HCT116 (cell line): ENCODE results near the gene VWC2L. TPM values are rescaled to one million over a fixed set of nuclear protein-coding genes. Genes with fewer than 3 reads are reported as not detected.

ENCODE experiments used
- ATAC-seq: fragments of 200-7000 bp; cut with Tn5 transposase; 2 replicates; pipeline ENCODE4 v1.9.1; 2020; ENCODE audit warnings: mild to moderate bottlenecking, moderate library complexity
- BruUV-seq: library from RNA; stranded (reverse); fragments of 400-500 nt; replicated peaks from 2 replicates; lab custom pipeline; 2021; lab: Mats Ljungman, UMichigan
- CTCF ChIA-PET: fragments of 300-600 bp; sonication (Branson Sonifier 250); formaldehyde crosslinking; loops from one replicate; lab custom pipeline; 2021; ENCODE audit warnings: antibody characterized with exemption; lab: Charles Lee
- POLR2A ChIA-PET: fragments of 300-600, 350-600 bp; sonication (Branson Sonifier 250); formaldehyde crosslinking; loops from one replicate; lab custom pipeline; 2021; ENCODE audit warnings: antibody characterized with exemption; lab: Charles Lee
- RAD21 ChIA-PET, 2 experiments: fragments of 300-600 bp; sonication (Branson Sonifier 250); formaldehyde crosslinking; loops; one replicate each; lab custom pipeline; 2023; ENCODE audit warnings: low total read pairs in 2 of 2; ENCODE audit not compliant: uncharacterized antibody in 2 of 2, unreplicated experiment in 2 of 2, low non-redundant PET in 1 of 2; lab: Charles Lee
- DNase-seq: peaks from one replicate; pipeline ENCODE4 v3.0.0-alpha.2; 2010; ENCODE audit warnings: low read depth, low spot score
- H2AFZ ChIP-seq: fragments of 200-600 bp; shearing (Covaris generic), sonication (generic); 2 replicates; pipeline ENCODE4 v1.6.1; 2017; ENCODE audit warnings: low read depth, mixed run types, mixed read lengths, antibody characterized with exemption, low read length; ENCODE audit not compliant: poor library complexity, severe bottlenecking
- H3K27ac ChIP-seq: 2 replicates; pipeline ENCODE4 v1.5.1; 2012; ENCODE audit warnings: low read depth, low read length
- H3K27me3 ChIP-seq: fragments of 200-600 bp; sonication (generic); 2 replicates; pipeline ENCODE4 v1.6.1; 2016; ENCODE audit warnings: mixed run types, low read length, mixed read lengths; ENCODE audit not compliant: insufficient read depth
- H3K36me3 ChIP-seq, 2 experiments: fragments of 200-500 bp in 1 of 2; fragments of 200-600 bp in 1 of 2; sonication (Bioruptor generic) in 1 of 2; sonication (generic) in 1 of 2; 2 replicates each; pipeline versions ENCODE4 v1.5.1 to v1.6.1; 2014 to 2016; ENCODE audit warnings: low read length in 2 of 2, inconsistent platforms in 1 of 2, mixed read lengths in 1 of 2, mixed run types in 1 of 2; ENCODE audit not compliant: insufficient read depth in 2 of 2, control insufficient read depth in 1 of 2
- H3K4me1 ChIP-seq, 2 experiments: fragments of 200-600 bp in 1 of 2; sonication (generic) in 1 of 2; 2 replicates each; pipeline versions ENCODE4 v1.5.1 to v1.6.1; 2012 to 2017; ENCODE audit warnings: low read length in 2 of 2, inconsistent platforms in 1 of 2, mild to moderate bottlenecking in 1 of 2, mixed read lengths in 1 of 2, mixed run types in 1 of 2, moderate library complexity in 1 of 2; ENCODE audit not compliant: insufficient read depth in 2 of 2, control insufficient read depth in 1 of 2
- H3K4me2 ChIP-seq: fragments of 200-600 bp; sonication (generic); 2 replicates; pipeline ENCODE4 v1.6.1; 2017; ENCODE audit warnings: mixed run types, low read length, mixed read lengths
- H3K4me3 ChIP-seq, 2 experiments: fragments of 200-600 bp in 1 of 2; sonication (generic) in 1 of 2; replicated peaks in 1 of 2; 2 replicates each; pipeline ENCODE4 v1.5.1; 2011 to 2016; ENCODE audit warnings: low read length in 2 of 2, control low read depth in 1 of 2, low read depth in 1 of 2, mild to moderate bottlenecking in 1 of 2, mixed read lengths in 1 of 2, mixed run types in 1 of 2
- H3K79me2 ChIP-seq: fragments of 200-600 bp; sonication (generic); 2 replicates; pipeline ENCODE4 v1.6.1; 2017; ENCODE audit warnings: mild to moderate bottlenecking, mixed run types, low read length, moderate library complexity, mixed read lengths; ENCODE audit not compliant: insufficient read depth
- H3K9ac ChIP-seq: fragments of 200-600 bp; sonication (generic); 2 replicates; pipeline ENCODE4 v1.6.1; 2016; ENCODE audit warnings: low read length, mixed read lengths
- H3K9me2 ChIP-seq: fragments of 200-600 bp; sonication (generic), shearing (Covaris generic); 2 replicates; pipeline ENCODE4 v1.6.1; 2017; ENCODE audit warnings: mixed run types, mild to moderate bottlenecking, moderate library complexity; ENCODE audit not compliant: insufficient read depth
- H3K9me3 ChIP-seq, 2 experiments: fragments of 200-500 bp in 1 of 2; fragments of 200-600 bp in 1 of 2; sonication (Bioruptor generic) in 1 of 2; sonication (generic) in 1 of 2; 2 replicates each; pipeline ENCODE4 v1.6.1; 2014 to 2017; ENCODE audit warnings: low read length in 2 of 2, mixed read lengths in 2 of 2, inconsistent platforms in 1 of 2, low read depth in 1 of 2, mild to moderate bottlenecking in 1 of 2, mixed run types in 1 of 2, moderate library complexity in 1 of 2; ENCODE audit not compliant: control insufficient read depth in 1 of 2, insufficient read depth in 1 of 2
- H4K20me1 ChIP-seq: fragments of 200-600 bp; sonication (generic), shearing (Covaris generic); 2 replicates; pipeline ENCODE4 v1.6.1; 2017; ENCODE audit warnings: mixed run types, mild to moderate bottlenecking, moderate library complexity; ENCODE audit not compliant: insufficient read depth
- CEBPB ChIP-seq: IDR thresholded peaks from 2 replicates; pipeline ENCODE4 v1.6.1; 2012; ENCODE audit warnings: low read depth
- EGR1 ChIP-seq: IDR thresholded peaks from 2 replicates; pipeline ENCODE4 v1.6.1; 2012; ENCODE audit warnings: low read depth
- ELF1 ChIP-seq: IDR thresholded peaks from 2 replicates; pipeline ENCODE4 v1.6.1; 2012; ENCODE audit warnings: low read depth, borderline replicate concordance
- JUND ChIP-seq: IDR thresholded peaks from 2 replicates; pipeline ENCODE4 v1.6.1; 2012
- RAD21 ChIP-seq: IDR thresholded peaks from 2 replicates; pipeline ENCODE4 v1.6.1; 2012; ENCODE audit warnings: low read depth, mild to moderate bottlenecking
- SIN3A ChIP-seq: IDR thresholded peaks from 2 replicates; pipeline ENCODE4 v1.6.1; 2012; ENCODE audit warnings: low read depth
- SP1 ChIP-seq: IDR thresholded peaks from 2 replicates; pipeline ENCODE4 v1.6.1; 2012; ENCODE audit warnings: low read depth
- SRF ChIP-seq: IDR thresholded peaks from 2 replicates; pipeline ENCODE4 v1.6.1; 2012; ENCODE audit warnings: low read depth
- TCF7L2 ChIP-seq: IDR thresholded peaks from 2 replicates; pipeline ENCODE4 v1.7.0; 2011; ENCODE audit warnings: borderline replicate concordance, inconsistent platforms; ENCODE audit not compliant: insufficient read depth, insufficient read length; ENCODE audit errors: extremely low read depth
- ZFX ChIP-seq: fragments of 450-650 bp; IDR thresholded peaks from 2 replicates; pipeline ENCODE4 v1.6.1; 2017
- ZNF274 ChIP-seq: fragments of 200-500 bp; sonication (Bioruptor generic); IDR thresholded peaks from 2 replicates; pipeline ENCODE4 v1.6.1; 2014; ENCODE audit warnings: mild to moderate bottlenecking, low read depth, low read length, inconsistent platforms
- intact Hi-C: fragments of 100-400 bp; cut with micrococcal nuclease; formaldehyde crosslinking; loops from 2 replicates; pipeline ENCODE4 v1.10.0; 2022
- total RNA-seq: library from RNA; stranded (reverse); gene quantifications from one replicate; pipeline ENCODE4 v1.2.1, GENCODE V29; 2021; ENCODE audit not compliant: unreplicated experiment
- TF ChIP-seq, protein P1 (sequence below): IDR thresholded peaks from 2 replicates; pipeline ENCODE4 v1.6.1; 2012; ENCODE audit warnings: low read depth
- TF ChIP-seq, protein P2 (sequence below): IDR thresholded peaks from 2 replicates; pipeline ENCODE4 v1.6.1; 2012
- TF ChIP-seq, protein P3 (sequence below): IDR thresholded peaks from 2 replicates; pipeline ENCODE4 v1.6.1; 2011; ENCODE audit warnings: mild to moderate bottlenecking, low read length, moderate library complexity; ENCODE audit not compliant: insufficient replicate concordance; ENCODE audit errors: extremely low read depth
- TF ChIP-seq, protein P4 (sequence below): IDR thresholded peaks from 2 replicates; pipeline ENCODE4 v1.6.1; 2012

The VWC2L gene
- total RNA-seq, 1 experiment from 2014 or later, result not detected

DNA sequence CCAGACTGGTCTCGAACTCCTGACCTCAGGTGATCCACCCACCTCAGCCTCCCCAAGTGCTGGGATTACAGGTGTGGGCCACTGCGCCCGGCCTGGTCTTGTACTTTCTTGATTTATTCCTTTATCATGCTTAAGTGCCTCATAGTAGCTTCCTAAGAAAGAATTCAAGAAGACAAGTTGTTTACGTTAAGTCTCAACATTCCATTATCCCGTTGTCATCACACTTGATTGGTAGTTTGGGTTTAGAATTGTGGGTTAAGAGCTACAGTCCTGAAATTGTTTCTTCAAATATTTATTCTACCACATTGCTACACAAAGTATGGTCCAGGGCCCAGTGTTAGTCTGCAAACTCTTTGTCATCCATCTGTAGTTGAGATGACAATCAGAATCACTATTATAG is 194.0 kb downstream of the VWC2L start:
- intact Hi-C loops, result no loop called here
- H3K4me2 ChIP-seq, result no peak overlapping the region
- no peak overlapping the region for H3K27ac ChIP-seq
- ChIA-PET POLR2A (no interaction called here), RAD21 (interaction anchor here in 1 of 2 experiments (0.7 kb wide), 1 partner anchor 789 kb away, joined by 5 read pairs; no protein-coding TSS in a partner anchor), CTCF (interaction anchor here (1.3 kb wide), 1 partner anchor 11 kb away, joined by 3 read pairs; no protein-coding TSS in a partner anchor)
- no peak for TF ChIP-seq ELF1
- TF ChIP-seq ZFX, result no peak
- TF ChIP-seq, protein P1, sequence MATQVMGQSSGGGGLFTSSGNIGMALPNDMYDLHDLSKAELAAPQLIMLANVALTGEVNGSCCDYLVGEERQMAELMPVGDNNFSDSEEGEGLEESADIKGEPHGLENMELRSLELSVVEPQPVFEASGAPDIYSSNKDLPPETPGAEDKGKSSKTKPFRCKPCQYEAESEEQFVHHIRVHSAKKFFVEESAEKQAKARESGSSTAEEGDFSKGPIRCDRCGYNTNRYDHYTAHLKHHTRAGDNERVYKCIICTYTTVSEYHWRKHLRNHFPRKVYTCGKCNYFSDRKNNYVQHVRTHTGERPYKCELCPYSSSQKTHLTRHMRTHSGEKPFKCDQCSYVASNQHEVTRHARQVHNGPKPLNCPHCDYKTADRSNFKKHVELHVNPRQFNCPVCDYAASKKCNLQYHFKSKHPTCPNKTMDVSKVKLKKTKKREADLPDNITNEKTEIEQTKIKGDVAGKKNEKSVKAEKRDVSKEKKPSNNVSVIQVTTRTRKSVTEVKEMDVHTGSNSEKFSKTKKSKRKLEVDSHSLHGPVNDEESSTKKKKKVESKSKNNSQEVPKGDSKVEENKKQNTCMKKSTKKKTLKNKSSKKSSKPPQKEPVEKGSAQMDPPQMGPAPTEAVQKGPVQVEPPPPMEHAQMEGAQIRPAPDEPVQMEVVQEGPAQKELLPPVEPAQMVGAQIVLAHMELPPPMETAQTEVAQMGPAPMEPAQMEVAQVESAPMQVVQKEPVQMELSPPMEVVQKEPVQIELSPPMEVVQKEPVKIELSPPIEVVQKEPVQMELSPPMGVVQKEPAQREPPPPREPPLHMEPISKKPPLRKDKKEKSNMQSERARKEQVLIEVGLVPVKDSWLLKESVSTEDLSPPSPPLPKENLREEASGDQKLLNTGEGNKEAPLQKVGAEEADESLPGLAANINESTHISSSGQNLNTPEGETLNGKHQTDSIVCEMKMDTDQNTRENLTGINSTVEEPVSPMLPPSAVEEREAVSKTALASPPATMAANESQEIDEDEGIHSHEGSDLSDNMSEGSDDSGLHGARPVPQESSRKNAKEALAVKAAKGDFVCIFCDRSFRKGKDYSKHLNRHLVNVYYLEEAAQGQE, result no peak
- no peak for TF ChIP-seq ZNF274
- no peak for TF ChIP-seq EGR1
- TF ChIP-seq, protein P2, sequence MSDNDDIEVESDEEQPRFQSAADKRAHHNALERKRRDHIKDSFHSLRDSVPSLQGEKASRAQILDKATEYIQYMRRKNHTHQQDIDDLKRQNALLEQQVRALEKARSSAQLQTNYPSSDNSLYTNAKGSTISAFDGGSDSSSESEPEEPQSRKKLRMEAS, result no peak
- H3K27me3 ChIP-seq, result no peaks in the 10 kb centered on the region
- no peaks in the 10 kb centered on the region for H3K9me2 ChIP-seq
- H3K9ac ChIP-seq, result no peak overlapping the region
- H3K4me1 ChIP-seq, result no peaks in the 10 kb centered on the region
- DNase-seq, result no peak
- H3K9me3 ChIP-seq, result no peaks in the 10 kb centered on the region
- H2AFZ ChIP-seq, result no peak overlapping the region
- no peaks in the 10 kb centered on the region for H3K79me2 ChIP-seq
- no peak for ATAC-seq
- no TSS peak for BruUV-seq
- no peak overlapping the region for H3K4me3 ChIP-seq
- H3K36me3 ChIP-seq, result no peaks in the 10 kb centered on the region
- no peaks in the 10 kb centered on the region for H4K20me1 ChIP-seq

DNA sequence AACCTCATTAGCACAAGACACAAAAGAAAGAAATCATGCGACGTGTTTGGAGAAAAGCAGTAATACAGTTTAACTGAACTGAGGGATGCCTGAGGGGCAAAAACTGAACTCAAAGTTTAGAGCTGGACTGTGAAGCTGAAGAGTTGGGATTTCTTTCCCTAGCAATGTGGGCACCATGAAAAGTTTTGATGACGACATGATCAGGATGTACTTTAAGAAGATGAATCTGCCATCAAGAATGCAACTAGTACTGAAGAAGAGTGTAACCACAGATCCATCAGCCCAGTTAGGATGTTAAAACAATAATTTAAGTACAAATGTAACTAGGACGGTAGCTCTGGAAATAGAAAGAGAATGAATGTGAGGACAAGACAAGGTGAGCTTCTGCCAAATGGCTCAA is 196.2 kb downstream of the VWC2L start:
- no peak for DNase-seq
- BruUV-seq, result no TSS peak
- TF ChIP-seq SP1 (no peak), CEBPB (no peak), TCF7L2 (no peak), RAD21 (no peak), ELF1 (no peak), ZNF274 (no peak), SIN3A (no peak), JUND (no peak), SRF (no peak), EGR1 (no peak)
- TF ChIP-seq, protein P3, sequence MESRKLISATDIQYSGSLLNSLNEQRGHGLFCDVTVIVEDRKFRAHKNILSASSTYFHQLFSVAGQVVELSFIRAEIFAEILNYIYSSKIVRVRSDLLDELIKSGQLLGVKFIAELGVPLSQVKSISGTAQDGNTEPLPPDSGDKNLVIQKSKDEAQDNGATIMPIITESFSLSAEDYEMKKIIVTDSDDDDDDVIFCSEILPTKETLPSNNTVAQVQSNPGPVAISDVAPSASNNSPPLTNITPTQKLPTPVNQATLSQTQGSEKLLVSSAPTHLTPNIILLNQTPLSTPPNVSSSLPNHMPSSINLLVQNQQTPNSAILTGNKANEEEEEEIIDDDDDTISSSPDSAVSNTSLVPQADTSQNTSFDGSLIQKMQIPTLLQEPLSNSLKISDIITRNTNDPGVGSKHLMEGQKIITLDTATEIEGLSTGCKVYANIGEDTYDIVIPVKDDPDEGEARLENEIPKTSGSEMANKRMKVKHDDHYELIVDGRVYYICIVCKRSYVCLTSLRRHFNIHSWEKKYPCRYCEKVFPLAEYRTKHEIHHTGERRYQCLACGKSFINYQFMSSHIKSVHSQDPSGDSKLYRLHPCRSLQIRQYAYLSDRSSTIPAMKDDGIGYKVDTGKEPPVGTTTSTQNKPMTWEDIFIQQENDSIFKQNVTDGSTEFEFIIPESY, result no peak
- TF ChIP-seq, protein P4, sequence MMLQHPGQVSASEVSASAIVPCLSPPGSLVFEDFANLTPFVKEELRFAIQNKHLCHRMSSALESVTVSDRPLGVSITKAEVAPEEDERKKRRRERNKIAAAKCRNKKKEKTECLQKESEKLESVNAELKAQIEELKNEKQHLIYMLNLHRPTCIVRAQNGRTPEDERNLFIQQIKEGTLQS, result no peak

More for the DNA sequence above, 196.2 kb downstream of the VWC2L start:
- no peak overlapping the region for H3K9ac ChIP-seq
- no peaks in the 10 kb centered on the region for H3K36me3 ChIP-seq
- no peaks in the 10 kb centered on the region for H3K27me3 ChIP-seq
- no peak overlapping the region for H3K27ac ChIP-seq
- no peak overlapping the region for H3K4me3 ChIP-seq
- ChIA-PET CTCF (no interaction called here), POLR2A (no interaction called here), RAD21 (no interaction called here)
- H3K9me2 ChIP-seq, result no peaks in the 10 kb centered on the region
- H3K9me3 ChIP-seq, result no peaks in the 10 kb centered on the region
- no peaks in the 10 kb centered on the region for H4K20me1 ChIP-seq
- no peak for ATAC-seq
- H2AFZ ChIP-seq, result no peak overlapping the region
- H3K4me2 ChIP-seq, result no peak overlapping the region
- intact Hi-C loops, result no loop called here
- H3K79me2 ChIP-seq, result no peaks in the 10 kb centered on the region
- H3K4me1 ChIP-seq, result no peaks in the 10 kb centered on the region
